Hepatocyte (in vitro differentiated cells): Measurements from ENCODE around the gene BACH2.

Source experiments
- CTCF ChIP-seq: fragments of 200-600 bp; sonication (generic); IDR thresholded peaks from 2 replicates; pipeline ENCODE4 v1.5.1; 2016; ENCODE audit warnings: antibody characterized with exemption, mild to moderate bottlenecking; ENCODE audit not compliant: poor library complexity
- EZH2 ChIP-seq: fragments of 200-600 bp; sonication (generic); IDR thresholded peaks from 2 replicates; pipeline ENCODE4 v1.6.1; 2016; ENCODE audit warnings: antibody characterized with exemption, mild to moderate bottlenecking, borderline replicate concordance
- EZH2phosphoT487 ChIP-seq: fragments of 200-600 bp; sonication (generic); IDR thresholded peaks from one replicate; pipeline ENCODE4 v1.6.1; 2018; ENCODE audit warnings: antibody characterized with exemption, mild to moderate bottlenecking, low read depth, moderate library complexity; ENCODE audit not compliant: unreplicated experiment, severe bottlenecking

- TF ChIP-seq CTCF (no peak), EZH2 (no peak), EZH2phosphoT487 (no peak)
Measured at GRCh38 chr6:90226257-90226656, 70.4 kb downstream of the BACH2 start.
